Myocyte (in vitro differentiated cells): ENCODE data around the gene YWHAG. TPM values are rescaled to one million over a fixed set of nuclear protein-coding genes. Genes with fewer than 3 reads are reported as not detected.
"Not testable (repeated sequence)": the region's sequence is repeated elsewhere in the genome, so short reads cannot be mapped to it uniquely, and the experiment has no call there.

Source experiments
- DNase-seq: peaks from one replicate; pipeline ENCODE4 v3.0.0-alpha.2; 2012; ENCODE audit warnings: low read depth
- total RNA-seq: library from RNA; depleted of rRNA; stranded (reverse); fragments of >200 nt; gene quantifications from 2 replicates; pipeline ENCODE4 v1.2.3, GENCODE V29; 2014

The YWHAG gene
- total RNA-seq, 1 donor from 2014 or later, result 294 TPM

DNA sequence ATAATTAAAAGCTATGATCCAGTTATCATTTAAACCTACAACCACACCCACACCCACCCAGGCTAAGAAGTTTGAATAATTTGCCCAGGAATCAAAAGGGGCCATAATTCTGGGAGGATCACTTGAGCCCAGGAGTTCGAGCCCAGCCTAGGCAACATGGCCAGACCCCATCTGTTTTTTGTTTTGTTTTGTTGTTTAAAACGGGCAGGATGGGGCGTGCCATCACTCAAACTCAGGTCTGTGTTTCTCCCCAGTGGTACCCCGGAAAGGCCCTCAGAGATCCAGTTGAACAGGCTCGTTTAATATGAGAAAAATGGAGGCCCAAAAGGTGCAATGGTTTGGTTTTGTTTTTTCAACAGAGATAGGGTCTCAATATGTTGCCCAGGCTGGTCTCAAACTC is 33.0 kb downstream of the YWHAG start:
- DNase-seq, result no peak

DNA sequence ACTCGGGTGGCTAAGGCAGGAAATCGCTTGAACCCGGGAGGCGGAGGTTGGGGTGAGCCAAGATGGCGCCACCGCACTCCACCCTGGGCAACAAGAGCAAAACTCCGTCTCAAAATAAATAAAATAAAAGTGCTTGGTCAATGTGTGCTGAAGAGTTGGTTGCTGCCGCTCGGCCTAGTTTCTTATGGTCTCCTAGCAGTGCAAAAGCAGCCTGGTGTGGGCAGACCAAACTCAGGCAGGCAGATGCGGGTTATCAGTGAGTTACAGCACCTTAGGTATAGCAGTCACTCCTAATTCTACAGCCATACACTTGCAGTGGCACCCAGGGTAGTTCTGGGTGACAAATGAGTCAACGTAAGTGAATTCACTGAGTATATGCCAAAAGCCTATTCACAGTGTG is 33.7 kb downstream of the YWHAG start:
- no peak for DNase-seq

DNA sequence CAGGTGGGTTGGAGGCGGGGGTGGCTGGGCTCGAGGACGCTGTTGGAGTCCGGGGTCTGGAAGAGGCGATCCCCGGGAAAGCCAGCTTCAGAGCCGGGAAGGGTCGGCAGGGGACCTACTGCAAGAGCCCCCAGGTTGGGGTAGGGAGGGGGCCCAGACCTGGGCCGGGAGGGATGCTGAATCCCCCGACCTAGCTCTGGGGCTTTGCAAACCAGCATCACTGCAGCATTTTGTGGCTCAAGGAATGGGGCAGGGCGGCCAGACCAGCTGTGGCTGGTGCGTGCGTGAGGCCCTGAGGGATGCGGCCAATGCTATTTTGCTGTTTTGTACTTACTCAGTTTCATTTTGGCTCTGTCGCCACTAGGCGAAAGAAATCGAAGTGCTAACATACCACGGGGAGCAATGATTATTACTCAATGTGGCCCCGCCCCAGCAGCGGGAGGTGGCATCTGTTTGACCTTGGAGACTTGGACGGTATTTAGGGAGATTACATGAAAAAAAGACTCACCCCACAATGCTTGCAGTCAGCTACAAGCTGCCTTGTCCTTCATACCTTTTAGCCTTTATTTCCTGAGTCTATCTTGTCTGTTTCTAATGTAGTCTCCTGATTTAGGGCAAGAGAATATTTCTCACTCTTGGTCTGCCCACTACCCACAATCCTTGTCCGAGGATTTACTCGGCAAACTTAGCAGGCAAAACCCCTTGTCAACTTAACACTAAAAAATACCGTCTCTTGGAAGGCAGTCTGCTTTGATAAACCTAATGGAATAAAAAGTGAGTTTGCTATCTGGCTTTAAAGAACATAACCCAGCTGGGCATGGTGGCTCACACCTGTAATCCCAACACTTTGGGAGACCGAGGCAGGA is 40.1 kb downstream of the YWHAG start:
- peak; percentile 98 for DNase-seq

DNA sequence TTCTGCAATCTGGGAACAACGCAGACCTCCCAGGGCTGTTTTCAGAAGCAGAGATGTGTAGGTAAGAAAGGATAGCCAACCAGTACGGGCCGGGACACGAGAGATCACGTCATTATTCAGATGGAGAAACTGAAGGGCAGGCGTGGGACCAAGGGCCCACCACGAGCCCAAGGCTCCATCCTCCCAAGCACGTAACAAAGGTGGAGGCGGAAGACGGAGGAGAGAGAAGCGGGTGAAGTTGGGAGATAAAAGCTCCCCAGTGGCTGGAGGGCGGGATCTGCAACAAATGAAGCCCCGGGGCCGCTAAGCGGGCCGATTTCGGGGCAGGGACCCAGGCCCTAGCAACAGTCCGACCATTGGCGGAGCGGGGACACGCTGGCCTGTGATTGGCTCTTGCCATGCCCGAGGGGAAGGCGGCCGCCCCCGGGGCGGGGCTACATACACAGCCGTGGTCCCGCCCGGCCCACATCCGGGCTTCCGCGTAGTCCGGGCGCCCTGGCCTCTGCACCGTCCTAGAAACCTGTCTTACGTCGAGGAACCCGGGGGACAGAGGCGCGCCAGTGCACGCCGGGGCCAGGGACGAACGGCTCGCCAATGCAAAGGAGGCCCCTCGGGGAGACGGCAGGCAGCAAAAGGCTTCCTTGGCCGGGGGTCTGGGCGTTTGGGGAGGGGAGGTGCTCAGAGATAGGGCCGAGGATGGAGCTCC is 40.9 kb downstream of the YWHAG start:
- DNase-seq, result peak; percentile 98

DNA sequence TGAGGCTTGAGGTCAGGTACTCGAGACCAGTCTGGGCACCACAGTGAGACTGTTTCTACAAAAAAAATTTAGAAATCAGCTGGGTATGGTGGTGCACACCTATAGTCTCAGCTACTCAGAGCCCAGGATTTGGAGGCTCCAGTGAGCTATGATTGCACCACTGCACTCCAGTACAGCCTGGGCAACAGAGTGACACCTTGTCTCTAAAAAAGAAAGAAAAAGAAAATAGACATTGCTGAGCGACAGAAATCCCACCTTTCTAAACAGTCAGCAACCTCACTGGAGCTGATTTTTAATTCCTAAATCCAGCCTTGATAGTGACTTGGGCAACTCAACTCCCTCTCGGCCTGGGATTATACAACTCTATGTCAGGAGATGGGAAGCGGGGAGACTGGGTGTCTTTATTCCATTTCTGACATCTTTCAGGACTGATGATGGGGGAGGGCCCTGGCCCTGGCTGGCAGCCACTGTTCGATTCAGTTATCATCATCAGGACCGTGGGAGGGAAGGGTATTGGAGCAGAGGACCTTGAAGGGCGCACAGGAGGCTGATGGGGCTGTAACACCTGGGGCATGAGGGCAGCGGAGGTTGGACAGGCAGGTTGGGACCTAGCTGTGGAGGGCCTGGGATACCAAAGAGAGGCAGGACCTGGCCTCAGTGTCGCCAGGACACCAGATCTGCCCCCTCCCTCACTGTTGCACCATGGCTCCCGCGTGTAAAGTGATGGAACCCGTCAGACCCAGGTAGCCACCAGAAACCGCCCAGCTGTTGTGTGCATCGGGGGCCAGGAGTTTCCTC is 41.6 kb downstream of the YWHAG start:
- no peak for DNase-seq

DNA sequence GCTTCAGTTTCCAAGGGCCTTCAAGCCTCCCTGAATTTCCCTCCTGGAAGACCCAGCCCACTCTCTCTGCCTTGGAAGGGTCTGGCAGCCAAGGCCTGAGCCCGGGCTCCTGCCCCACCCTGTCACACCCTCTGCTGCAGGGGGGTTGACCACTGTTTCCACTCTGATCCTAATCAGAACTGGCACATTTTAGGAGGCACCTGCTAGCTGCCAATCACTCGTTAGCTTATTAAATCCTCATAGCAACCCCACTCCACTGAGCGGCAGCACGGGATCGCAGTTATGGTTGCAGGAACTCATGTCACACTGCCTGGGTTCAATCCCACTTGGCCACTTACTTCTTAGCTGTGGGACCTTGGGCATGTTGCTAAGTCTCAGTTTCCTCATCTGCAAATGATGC is 43.4 kb downstream of the YWHAG start:
- peak; percentile 97 for DNase-seq

DNA sequence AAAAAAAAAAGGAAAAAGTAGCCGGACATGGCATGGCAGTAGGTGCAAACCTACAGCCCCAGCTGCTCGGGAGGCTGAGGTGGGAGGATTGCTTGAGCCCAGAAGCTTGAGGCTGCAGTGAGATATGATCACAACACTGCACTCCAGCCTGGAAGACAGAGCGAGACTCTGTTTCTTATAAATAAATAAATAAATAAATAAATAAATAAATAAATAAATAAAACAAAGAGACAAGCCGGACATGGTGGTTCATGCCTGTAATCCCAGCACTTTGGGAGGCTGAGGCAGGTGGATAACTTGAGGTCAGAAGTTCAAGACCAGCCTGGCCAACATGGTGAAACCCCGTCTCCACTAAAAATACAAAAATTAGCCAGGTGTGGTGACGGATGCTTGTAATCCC is 44.1 kb downstream of the YWHAG start:
- not testable (repeated sequence) for DNase-seq

GRCh38 chr7:76314042-76314721 is 44.6 kb downstream of the YWHAG start:
- DNase-seq, result peak; percentile 96

GRCh38 chr7:76311838-76312237 is 47.0 kb downstream of the YWHAG start:
- DNase-seq, result not testable (repeated sequence)

- DNase-seq, result peak; percentile 99
Measured at GRCh38 chr7:76310102-76310957, 48.5 kb downstream of the YWHAG start.

- DNase-seq, result not testable (repeated sequence)
Measured at GRCh38 chr7:76309341-76310101, 49.3 kb downstream of the YWHAG start.

- DNase-seq, result not testable (repeated sequence)
Measured at GRCh38 chr7:76308874-76309273, 49.9 kb downstream of the YWHAG start.

DNA sequence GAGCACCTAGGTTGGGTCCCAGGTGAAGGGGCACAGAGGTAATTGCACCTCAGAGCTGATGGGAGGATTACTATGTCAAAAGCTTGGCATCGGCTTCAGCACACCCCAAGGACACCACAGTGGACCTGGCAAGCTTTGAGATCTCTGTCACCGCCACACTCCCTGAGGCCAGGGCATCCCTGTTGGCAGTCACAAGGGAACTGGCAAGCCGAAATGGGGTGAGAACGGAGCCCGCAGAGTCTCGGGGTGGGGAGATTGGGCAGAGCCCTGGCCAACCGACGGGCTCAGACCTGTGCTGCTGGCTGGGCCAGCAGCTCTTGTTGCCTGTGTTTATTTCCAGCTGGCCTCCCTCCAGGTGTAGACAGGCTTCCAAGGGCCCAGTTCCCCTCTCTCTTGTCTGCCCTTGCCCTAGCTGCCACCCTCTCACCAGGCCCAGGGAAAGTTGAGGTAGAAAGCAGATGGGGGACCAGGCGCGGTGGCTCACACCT is 53.9 kb downstream of the YWHAG start:
- DNase-seq, result peak; percentile 83

- peak; percentile 96 for DNase-seq
Measured at GRCh38 chr7:76303202-76304147, 55.3 kb downstream of the YWHAG start.

DNA sequence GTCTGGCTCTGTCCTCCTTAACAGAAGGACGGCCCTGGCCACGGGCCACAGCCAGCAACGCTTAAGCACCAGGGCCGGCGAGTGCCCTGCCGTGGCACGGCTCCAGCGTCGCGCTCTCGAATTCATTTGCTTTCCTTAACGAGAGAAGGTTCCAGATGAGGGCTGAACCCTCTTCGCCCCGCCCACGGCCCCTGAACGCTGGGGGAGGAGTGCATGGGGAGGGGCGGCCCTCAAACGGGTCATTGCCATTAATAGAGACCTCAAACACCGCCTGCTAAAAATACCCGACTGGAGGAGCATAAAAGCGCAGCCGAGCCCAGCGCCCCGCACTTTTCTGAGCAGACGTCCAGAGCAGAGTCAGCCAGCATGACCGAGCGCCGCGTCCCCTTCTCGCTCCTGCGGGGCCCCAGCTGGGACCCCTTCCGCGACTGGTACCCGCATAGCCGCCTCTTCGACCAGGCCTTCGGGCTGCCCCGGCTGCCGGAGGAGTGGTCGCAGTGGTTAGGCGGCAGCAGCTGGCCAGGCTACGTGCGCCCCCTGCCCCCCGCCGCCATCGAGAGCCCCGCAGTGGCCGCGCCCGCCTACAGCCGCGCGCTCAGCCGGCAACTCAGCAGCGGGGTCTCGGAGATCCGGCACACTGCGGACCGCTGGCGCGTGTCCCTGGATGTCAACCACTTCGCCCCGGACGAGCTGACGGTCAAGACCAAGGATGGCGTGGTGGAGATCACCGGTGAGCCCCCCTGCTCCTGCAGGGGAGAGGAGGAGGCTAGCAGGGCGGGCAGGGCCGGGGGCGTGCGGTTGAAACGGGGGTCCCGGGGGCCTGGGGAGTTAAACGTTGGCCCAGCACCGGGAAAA is 56.2 kb downstream of the YWHAG start, which contains the start of gene HSPB1:
Gene HSPB1 (plus strand): TSS at position 327 of the 855 bp plus-strand sequence. CDS start 40 bp downstream, at position 367.
- peak; percentile 99 for DNase-seq

- no peak for DNase-seq
Measured at GRCh38 chr7:76301000-76301399, 57.8 kb downstream of the YWHAG start.
